ENCODE data around the gene NCKAP5. TPM values are rescaled to one million over a fixed set of nuclear protein-coding genes. Genes with fewer than 3 reads are reported as not detected.

The NCKAP5 gene
- total RNA-seq, 1 donor from 2014 or later: 0.46 TPM

GRCh38 chr2:133576714-133577113 lies 8.5 kb upstream of the NCKAP5 start:
- no peak overlapping the region for H3K4me3 Mint-ChIP-seq (ENCODE audit: unreplicated experiment)
- H3K9me3 Mint-ChIP-seq (ENCODE audit: unreplicated experiment): no peaks in the 10 kb centered on the region
- TF ChIP-seq CTCF (IDR thresholded peaks at IDR 0.05): no peak
- H3K27ac Mint-ChIP-seq (ENCODE audit: unreplicated experiment): no peak overlapping the region
- peaks cover 4% of the 10 kb centered on the region for H3K4me1 Mint-ChIP-seq (ENCODE audit: unreplicated experiment)
- no peak for DNase-seq (ENCODE audit: extremely low spot score, unreplicated experiment)
- H3K27me3 Mint-ChIP-seq (ENCODE audit: unreplicated experiment): no peaks in the 10 kb centered on the region
- no peaks in the 10 kb centered on the region for H3K36me3 Mint-ChIP-seq (ENCODE audit: unreplicated experiment)

DNA sequence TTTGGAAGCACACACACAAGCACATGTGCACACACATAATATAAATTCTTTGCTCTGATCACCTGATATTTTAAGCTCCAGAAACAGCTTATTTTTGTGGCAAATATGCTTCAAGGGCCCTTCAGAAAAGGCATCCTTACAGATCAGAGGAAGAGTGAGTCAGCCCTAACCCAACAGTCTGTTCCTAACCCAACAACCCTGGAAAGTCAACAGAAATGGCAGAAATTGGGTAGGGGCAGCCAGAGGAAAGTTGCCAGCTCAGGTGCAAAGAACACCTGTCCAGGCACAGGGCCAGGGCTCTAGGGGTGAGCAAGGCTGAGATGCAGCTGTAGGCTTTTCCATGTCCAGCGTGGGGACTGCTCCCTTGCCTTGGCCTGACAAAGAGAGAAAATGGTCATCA lies 6.4 kb upstream of the NCKAP5 start:
- no peaks in the 10 kb centered on the region for H3K9me3 Mint-ChIP-seq (ENCODE audit: unreplicated experiment)
- peaks cover 4% of the 10 kb centered on the region for H3K4me1 Mint-ChIP-seq (ENCODE audit: unreplicated experiment)
- no peak for TF ChIP-seq CTCF (IDR thresholded peaks at IDR 0.05)
- no peaks in the 10 kb centered on the region for H3K27me3 Mint-ChIP-seq (ENCODE audit: unreplicated experiment)
- no peak overlapping the region for H3K4me3 Mint-ChIP-seq (ENCODE audit: unreplicated experiment)
- H3K36me3 Mint-ChIP-seq (ENCODE audit: unreplicated experiment): no peaks in the 10 kb centered on the region
- DNase-seq (ENCODE audit: extremely low spot score, unreplicated experiment): no peak
- no peak overlapping the region for H3K27ac Mint-ChIP-seq (ENCODE audit: unreplicated experiment)

DNA sequence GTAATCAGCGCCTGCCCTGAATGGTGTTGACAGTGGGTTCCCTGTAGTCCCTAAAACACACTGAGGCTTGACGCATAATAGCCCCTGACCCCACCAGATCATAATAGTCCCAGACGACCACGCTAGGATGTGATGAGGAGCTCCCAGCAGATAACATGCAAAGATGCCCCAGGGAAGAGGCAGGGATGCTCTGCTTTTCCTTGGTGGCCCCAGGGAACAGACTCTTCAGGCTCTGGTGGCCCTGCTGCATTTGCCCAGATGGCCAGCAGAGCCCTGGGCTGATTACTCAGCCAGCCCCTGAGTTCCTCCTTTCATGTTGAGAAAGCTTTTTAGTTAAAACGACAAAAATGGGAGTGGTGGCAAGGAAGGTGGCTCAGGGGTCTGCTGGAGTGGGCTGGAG lies 5.9 kb upstream of the NCKAP5 start:
- no peak overlapping the region for H3K4me3 Mint-ChIP-seq (ENCODE audit: unreplicated experiment)
- no peak for DNase-seq (ENCODE audit: extremely low spot score, unreplicated experiment)
- no peak overlapping the region for H3K27ac Mint-ChIP-seq (ENCODE audit: unreplicated experiment)
- no peak for TF ChIP-seq CTCF (IDR thresholded peaks at IDR 0.05)
- H3K36me3 Mint-ChIP-seq (ENCODE audit: unreplicated experiment): no peaks in the 10 kb centered on the region
- H3K4me1 Mint-ChIP-seq (ENCODE audit: unreplicated experiment): peaks cover under 1% of the 10 kb centered on the region
- no peaks in the 10 kb centered on the region for H3K9me3 Mint-ChIP-seq (ENCODE audit: unreplicated experiment)
- peaks cover 3% of the 10 kb centered on the region for H3K27me3 Mint-ChIP-seq (ENCODE audit: unreplicated experiment)

DNA sequence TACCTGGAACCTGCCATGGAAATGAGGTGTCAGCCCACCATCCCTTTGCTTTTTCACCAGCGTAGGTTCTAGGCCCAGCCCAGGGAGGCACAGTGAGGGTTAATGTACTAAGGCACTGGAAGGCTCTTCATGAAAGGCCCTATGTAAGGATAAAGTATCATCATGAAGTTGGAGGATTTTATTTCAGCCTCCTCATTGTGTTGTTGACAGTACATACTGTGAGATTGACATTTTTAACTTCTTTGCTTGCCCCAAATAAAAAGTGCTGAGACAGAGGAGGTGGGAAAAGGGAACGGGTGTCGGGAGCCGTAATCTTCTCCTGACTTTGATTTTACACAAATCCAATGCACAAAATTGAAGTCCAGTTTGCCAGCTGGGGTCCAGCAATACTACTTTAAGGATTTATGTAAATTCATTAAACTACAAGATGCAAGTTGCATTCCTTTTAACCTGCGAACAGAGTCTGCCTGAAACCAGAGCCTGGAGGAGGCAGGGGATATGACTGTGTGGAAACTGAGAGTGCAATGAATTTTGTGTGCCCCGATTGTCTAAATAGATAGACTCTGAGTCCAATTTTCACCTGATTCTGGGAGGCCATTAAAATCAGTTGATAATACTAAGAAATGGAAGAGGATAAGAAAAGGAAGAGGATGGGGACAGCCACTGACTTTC lies 5.4 kb upstream of the NCKAP5 start:
- no peaks in the 10 kb centered on the region for H3K9me3 Mint-ChIP-seq (ENCODE audit: unreplicated experiment)
- H3K27ac Mint-ChIP-seq (ENCODE audit: unreplicated experiment): no peak overlapping the region
- no peak overlapping the region for H3K4me3 Mint-ChIP-seq (ENCODE audit: unreplicated experiment)
- TF ChIP-seq CTCF (IDR thresholded peaks at IDR 0.05): no peak
- H3K4me1 Mint-ChIP-seq (ENCODE audit: unreplicated experiment): no peaks in the 10 kb centered on the region
- no peak for DNase-seq (ENCODE audit: extremely low spot score, unreplicated experiment)
- H3K36me3 Mint-ChIP-seq (ENCODE audit: unreplicated experiment): no peaks in the 10 kb centered on the region
- H3K27me3 Mint-ChIP-seq (ENCODE audit: unreplicated experiment): peaks cover 3% of the 10 kb centered on the region

- no peak for TF ChIP-seq CTCF (IDR thresholded peaks at IDR 0.05)
- Mint-ChIP-seq H3K27me3 (ENCODE audit: unreplicated experiment) (peaks cover 8% of the 10 kb centered on the region), H3K4me1 (ENCODE audit: unreplicated experiment) (peaks cover 15% of the 10 kb centered on the region), H3K36me3 (ENCODE audit: unreplicated experiment) (no peaks in the 10 kb centered on the region), H3K4me3 (ENCODE audit: unreplicated experiment) (no peak overlapping the region), H3K9me3 (ENCODE audit: unreplicated experiment) (no peaks in the 10 kb centered on the region), H3K27ac (ENCODE audit: unreplicated experiment) (no peak overlapping the region)
- DNase-seq (ENCODE audit: extremely low spot score, unreplicated experiment): no peak
These were observed 3.0 kb upstream of the NCKAP5 start for GRCh38 chr2:133571249-133571648.

Measured in osteocyte (in vitro differentiated cells).